ENCODE measurements around the gene ZFP90. TPM values are rescaled to one million over a fixed set of nuclear protein-coding genes. Genes with fewer than 3 reads are reported as not detected.

Gene ZFP90
- 4.5 TPM for polyA plus RNA-seq (2012; ENCODE audit: insufficient read length, low read depth)

- TF ChIP-seq FOXP2 (optimal IDR thresholded peaks at IDR 0.05; ENCODE audit: borderline replicate concordance, extremely low read depth, extremely low read length, insufficient read depth) (peak; percentile 45), TAF1 (IDR thresholded peaks at IDR 0.05; ENCODE audit: borderline replicate concordance, insufficient read depth, low read length) (no peak), SIN3A (IDR thresholded peaks at IDR 0.05; ENCODE audit: borderline replicate concordance, insufficient read depth, low read length) (no peak), REST (IDR thresholded peaks at IDR 0.05; ENCODE audit: insufficient read depth in 1 of 2, low read depth in 2 of 2, low read length in 2 of 2) (no peak), POLR2AphosphoS5 (IDR thresholded peaks at IDR 0.05; ENCODE audit: low read depth, low read length) (peak; percentile 50; the same call in 1 of the 2 replicates)
Measured at GRCh38 chr16:68538880-68539701, at the start of gene ZFP90. ZFP90 (plus strand) TSS chr16:68539291; CDS start chr16:68539793, 502 bp downstream.

GRCh38 chr16:68490358-68490757 is 48.7 kb upstream of the ZFP90 start:
- no peak for TF ChIP-seq TAF1 (IDR thresholded peaks at IDR 0.05; ENCODE audit: borderline replicate concordance, insufficient read depth, low read length)

DNA sequence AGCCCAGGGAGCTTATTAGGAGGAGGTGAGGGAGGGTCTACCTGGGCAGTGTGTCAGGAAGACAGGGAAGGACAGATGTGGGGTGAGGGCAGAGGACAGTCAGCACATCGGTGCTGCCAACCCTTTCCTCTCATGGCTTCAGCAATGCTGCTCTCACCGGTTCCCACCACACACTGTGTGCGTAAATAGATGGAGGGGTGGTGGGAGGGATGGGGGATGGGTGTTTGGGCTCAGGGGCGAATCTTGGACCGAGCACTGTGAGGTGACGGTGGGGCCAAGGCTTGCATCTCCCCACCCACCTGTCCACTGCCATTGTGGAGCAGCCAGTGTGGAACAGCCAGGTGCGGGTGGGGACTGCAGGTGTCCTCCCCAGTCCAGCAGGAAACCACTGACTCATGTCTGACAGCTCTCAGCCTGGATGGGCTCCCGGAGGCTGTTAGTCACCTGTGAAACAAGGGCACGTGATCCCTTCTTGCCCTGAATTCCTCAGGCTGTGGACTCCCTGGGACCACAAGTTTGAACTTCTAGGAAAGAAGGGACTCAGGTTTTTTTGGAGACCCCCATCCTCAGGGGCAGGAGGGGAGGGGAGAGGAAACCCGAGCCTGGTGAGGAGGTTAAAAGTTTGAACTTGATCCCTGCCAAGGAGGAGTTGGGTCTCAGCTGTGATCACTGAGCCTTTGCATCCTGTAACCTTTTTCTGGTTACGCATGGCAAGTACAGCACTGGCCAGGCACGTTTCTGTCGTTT is 48.1 kb upstream of the ZFP90 start:
- TF ChIP-seq FOXP2 (optimal IDR thresholded peaks at IDR 0.05; ENCODE audit: borderline replicate concordance, extremely low read depth, extremely low read length, insufficient read depth), result no peak
- no peak for TF ChIP-seq POLR2AphosphoS5 (IDR thresholded peaks at IDR 0.05; ENCODE audit: low read depth, low read length)
- no peak for TF ChIP-seq TAF1 (IDR thresholded peaks at IDR 0.05; ENCODE audit: borderline replicate concordance, insufficient read depth, low read length)
- no peak for TF ChIP-seq SIN3A (IDR thresholded peaks at IDR 0.05; ENCODE audit: borderline replicate concordance, insufficient read depth, low read length)
- no peak for TF ChIP-seq REST (IDR thresholded peaks at IDR 0.05; ENCODE audit: insufficient read depth in 1 of 2, low read depth in 2 of 2, low read length in 2 of 2)

- TF ChIP-seq FOXP2 (optimal IDR thresholded peaks at IDR 0.05; ENCODE audit: borderline replicate concordance, extremely low read depth, extremely low read length, insufficient read depth), result no peak
- TF ChIP-seq TAF1 (IDR thresholded peaks at IDR 0.05; ENCODE audit: borderline replicate concordance, insufficient read depth, low read length), result no peak
- TF ChIP-seq SIN3A (IDR thresholded peaks at IDR 0.05; ENCODE audit: borderline replicate concordance, insufficient read depth, low read length), result no peak
- TF ChIP-seq REST (IDR thresholded peaks at IDR 0.05; ENCODE audit: insufficient read depth in 1 of 2, low read depth in 2 of 2, low read length in 2 of 2), result no peak
- TF ChIP-seq POLR2AphosphoS5 (IDR thresholded peaks at IDR 0.05; ENCODE audit: low read depth, low read length), result no peak
Measured at GRCh38 chr16:68491576-68491950, 47.5 kb upstream of the ZFP90 start.

GRCh38 chr16:68492151-68492542 is 46.9 kb upstream of the ZFP90 start:
- TF ChIP-seq SIN3A (IDR thresholded peaks at IDR 0.05; ENCODE audit: borderline replicate concordance, insufficient read depth, low read length), result no peak
- TF ChIP-seq REST (IDR thresholded peaks at IDR 0.05; ENCODE audit: insufficient read depth in 1 of 2, low read depth in 2 of 2, low read length in 2 of 2), result no peak
- no peak for TF ChIP-seq POLR2AphosphoS5 (IDR thresholded peaks at IDR 0.05; ENCODE audit: low read depth, low read length)
- TF ChIP-seq TAF1 (IDR thresholded peaks at IDR 0.05; ENCODE audit: borderline replicate concordance, insufficient read depth, low read length), result no peak
- no peak for TF ChIP-seq FOXP2 (optimal IDR thresholded peaks at IDR 0.05; ENCODE audit: borderline replicate concordance, extremely low read depth, extremely low read length, insufficient read depth)
